HepG2 (cell line): ENCODE measurements around the gene ADAMTS2.

Experiments
- ATF4 ChIP-seq, 2 experiments: fragments of 450-650 bp in 1 of 2; sonication (generic) in 1 of 2; formaldehyde crosslinking; IDR thresholded peaks; 2 replicates each; pipeline versions ENCODE4 v1.5.0 to v1.8.0; 2020 to 2022; ENCODE audit warnings: mild to moderate bottlenecking in 1 of 2, missing genetic modification reagents in 1 of 2
- DNMT1 ChIP-seq: sonication (generic); formaldehyde crosslinking; IDR thresholded peaks from 2 replicates; pipeline ENCODE4 v1.5.1; 2020; ENCODE audit warnings: mild to moderate bottlenecking, missing genetic modification reagents
- JUNB ChIP-seq: sonication (generic); formaldehyde crosslinking; IDR thresholded peaks from 2 replicates; pipeline ENCODE4 v1.8.0; 2022; ENCODE audit warnings: missing genetic modification reagents, mild to moderate bottlenecking, borderline replicate concordance
- KDM5A ChIP-seq: fragments of 200-600 bp; sonication (generic); IDR thresholded peaks from 2 replicates; pipeline ENCODE4 v1.7.0; 2018; ENCODE audit warnings: antibody characterized with exemption, mild to moderate bottlenecking, low read length, borderline replicate concordance
- MYPOP ChIP-seq: sonication (generic); formaldehyde crosslinking; IDR thresholded peaks from 2 replicates; pipeline ENCODE4 v1.8.1; 2023; ENCODE audit warnings: mild to moderate bottlenecking, moderate library complexity, missing genetic modification reagents
- TBX3 ChIP-seq: fragments of 450-650 bp; IDR thresholded peaks from 2 replicates; pipeline ENCODE4 v1.6.1; 2017; ENCODE audit warnings: antibody characterized with exemption, mild to moderate bottlenecking, inconsistent platforms, borderline replicate concordance
- ZNF335 ChIP-seq: sonication (generic); formaldehyde crosslinking; IDR thresholded peaks from 2 replicates; pipeline ENCODE4 v1.4.0; 2020; ENCODE audit warnings: missing genetic modification reagents
- TF ChIP-seq, protein P1 (sequence below): sonication (generic); formaldehyde crosslinking; IDR thresholded peaks from 2 replicates; pipeline ENCODE4 v1.5.0; 2020; ENCODE audit warnings: mild to moderate bottlenecking, missing genetic modification reagents, borderline replicate concordance
- TF ChIP-seq, protein P2 (sequence below): sonication (generic); formaldehyde crosslinking; IDR thresholded peaks from 2 replicates; pipeline ENCODE4 v1.5.0; 2020; ENCODE audit warnings: mild to moderate bottlenecking, missing genetic modification reagents, moderate library complexity

DNA sequence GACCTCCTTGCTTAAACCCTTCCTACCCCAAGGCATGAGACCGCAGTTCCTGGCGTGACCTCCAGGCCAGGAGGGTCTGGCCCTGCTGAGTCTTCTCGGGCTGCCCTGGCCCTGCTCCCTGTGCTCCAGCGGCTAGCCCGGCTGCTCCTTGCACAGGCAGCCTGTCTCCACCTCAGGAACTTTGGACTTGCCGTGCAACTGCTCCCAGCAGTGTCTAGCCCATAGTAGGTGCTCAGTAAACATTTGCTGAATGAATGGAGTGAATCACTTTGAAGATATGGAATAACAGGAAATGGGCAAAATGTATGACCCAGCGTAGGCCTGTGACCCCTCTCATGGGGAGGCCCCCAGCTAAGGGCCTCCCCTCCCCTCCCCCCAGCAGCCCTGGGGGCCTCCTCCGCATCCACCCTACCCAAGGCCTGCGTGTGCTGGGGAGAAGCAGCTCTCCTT, 158.0 kb downstream of the ADAMTS2 start:
- TF ChIP-seq ZNF335 (CRISPR knock-in tag) (no peak), MYPOP (CRISPR knock-in tag) (no peak), ATF4 (CRISPR knock-in tag; IDR thresholded peaks at IDR 0.05) (0 out of 4 replicates have a peak, but pooled peaks of 1 of the 2 experiments have one; percentile 16), JUNB (CRISPR knock-in tag) (no peak), TBX3 (no peak), DNMT1 (CRISPR knock-in tag) (no peak), KDM5A (no peak)
- TF ChIP-seq, protein P1, sequence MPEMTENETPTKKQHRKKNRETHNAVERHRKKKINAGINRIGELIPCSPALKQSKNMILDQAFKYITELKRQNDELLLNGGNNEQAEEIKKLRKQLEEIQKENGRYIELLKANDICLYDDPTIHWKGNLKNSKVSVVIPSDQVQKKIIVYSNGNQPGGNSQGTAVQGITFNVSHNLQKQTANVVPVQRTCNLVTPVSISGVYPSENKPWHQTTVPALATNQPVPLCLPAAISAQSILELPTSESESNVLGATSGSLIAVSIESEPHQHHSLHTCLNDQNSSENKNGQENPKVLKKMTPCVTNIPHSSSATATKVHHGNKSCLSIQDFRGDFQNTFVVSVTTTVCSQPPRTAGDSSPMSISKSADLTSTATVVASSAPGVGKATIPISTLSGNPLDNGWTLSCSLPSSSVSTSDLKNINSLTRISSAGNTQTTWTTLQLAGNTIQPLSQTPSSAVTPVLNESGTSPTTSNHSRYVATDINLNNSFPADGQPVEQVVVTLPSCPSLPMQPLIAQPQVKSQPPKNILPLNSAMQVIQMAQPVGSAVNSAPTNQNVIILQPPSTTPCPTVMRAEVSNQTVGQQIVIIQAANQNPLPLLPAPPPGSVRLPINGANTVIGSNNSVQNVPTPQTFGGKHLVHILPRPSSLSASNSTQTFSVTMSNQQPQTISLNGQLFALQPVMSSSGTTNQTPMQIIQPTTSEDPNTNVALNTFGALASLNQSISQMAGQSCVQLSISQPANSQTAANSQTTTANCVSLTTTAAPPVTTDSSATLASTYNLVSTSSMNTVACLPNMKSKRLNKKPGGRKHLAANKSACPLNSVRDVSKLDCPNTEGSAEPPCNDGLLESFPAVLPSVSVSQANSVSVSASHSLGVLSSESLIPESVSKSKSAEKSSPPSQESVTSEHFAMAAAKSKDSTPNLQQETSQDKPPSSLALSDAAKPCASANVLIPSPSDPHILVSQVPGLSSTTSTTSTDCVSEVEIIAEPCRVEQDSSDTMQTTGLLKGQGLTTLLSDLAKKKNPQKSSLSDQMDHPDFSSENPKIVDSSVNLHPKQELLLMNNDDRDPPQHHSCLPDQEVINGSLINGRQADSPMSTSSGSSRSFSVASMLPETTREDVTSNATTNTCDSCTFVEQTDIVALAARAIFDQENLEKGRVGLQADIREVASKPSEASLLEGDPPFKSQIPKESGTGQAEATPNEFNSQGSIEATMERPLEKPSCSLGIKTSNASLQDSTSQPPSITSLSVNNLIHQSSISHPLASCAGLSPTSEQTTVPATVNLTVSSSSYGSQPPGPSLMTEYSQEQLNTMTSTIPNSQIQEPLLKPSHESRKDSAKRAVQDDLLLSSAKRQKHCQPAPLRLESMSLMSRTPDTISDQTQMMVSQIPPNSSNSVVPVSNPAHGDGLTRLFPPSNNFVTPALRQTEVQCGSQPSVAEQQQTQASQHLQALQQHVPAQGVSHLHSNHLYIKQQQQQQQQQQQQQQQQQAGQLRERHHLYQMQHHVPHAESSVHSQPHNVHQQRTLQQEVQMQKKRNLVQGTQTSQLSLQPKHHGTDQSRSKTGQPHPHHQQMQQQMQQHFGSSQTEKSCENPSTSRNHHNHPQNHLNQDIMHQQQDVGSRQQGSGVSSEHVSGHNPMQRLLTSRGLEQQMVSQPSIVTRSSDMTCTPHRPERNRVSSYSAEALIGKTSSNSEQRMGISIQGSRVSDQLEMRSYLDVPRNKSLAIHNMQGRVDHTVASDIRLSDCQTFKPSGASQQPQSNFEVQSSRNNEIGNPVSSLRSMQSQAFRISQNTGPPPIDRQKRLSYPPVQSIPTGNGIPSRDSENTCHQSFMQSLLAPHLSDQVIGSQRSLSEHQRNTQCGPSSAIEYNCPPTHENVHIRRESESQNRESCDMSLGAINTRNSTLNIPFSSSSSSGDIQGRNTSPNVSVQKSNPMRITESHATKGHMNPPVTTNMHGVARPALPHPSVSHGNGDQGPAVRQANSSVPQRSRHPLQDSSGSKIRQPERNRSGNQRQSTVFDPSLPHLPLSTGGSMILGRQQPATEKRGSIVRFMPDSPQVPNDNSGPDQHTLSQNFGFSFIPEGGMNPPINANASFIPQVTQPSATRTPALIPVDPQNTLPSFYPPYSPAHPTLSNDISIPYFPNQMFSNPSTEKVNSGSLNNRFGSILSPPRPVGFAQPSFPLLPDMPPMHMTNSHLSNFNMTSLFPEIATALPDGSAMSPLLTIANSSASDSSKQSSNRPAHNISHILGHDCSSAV (CRISPR knock-in tag), result no peak
- TF ChIP-seq, protein P2, sequence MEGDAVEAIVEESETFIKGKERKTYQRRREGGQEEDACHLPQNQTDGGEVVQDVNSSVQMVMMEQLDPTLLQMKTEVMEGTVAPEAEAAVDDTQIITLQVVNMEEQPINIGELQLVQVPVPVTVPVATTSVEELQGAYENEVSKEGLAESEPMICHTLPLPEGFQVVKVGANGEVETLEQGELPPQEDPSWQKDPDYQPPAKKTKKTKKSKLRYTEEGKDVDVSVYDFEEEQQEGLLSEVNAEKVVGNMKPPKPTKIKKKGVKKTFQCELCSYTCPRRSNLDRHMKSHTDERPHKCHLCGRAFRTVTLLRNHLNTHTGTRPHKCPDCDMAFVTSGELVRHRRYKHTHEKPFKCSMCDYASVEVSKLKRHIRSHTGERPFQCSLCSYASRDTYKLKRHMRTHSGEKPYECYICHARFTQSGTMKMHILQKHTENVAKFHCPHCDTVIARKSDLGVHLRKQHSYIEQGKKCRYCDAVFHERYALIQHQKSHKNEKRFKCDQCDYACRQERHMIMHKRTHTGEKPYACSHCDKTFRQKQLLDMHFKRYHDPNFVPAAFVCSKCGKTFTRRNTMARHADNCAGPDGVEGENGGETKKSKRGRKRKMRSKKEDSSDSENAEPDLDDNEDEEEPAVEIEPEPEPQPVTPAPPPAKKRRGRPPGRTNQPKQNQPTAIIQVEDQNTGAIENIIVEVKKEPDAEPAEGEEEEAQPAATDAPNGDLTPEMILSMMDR (CRISPR knock-in tag), result no peak
